Measurements from ENCODE around the gene UBL4B. TPM values are rescaled to one million over a fixed set of nuclear protein-coding genes. Genes with fewer than 3 reads are reported as not detected.
A peak's percentile ranks its signal among the peaks of the same experiment; 100 is the strongest.

Gene UBL4B
- polyA plus RNA-seq, 1 donor (not counting 4 experiments of a cell fraction or from before 2014, with no cell fraction given), result not detected

GRCh38 chr1:110070671-110071242 is 41.5 kb upstream of the UBL4B start, which contains the start of gene ALX3:
ALX3 (minus strand) TSS chr1:110070672; CDS start chr1:110070612, 60 bp downstream.
- H4K20me1 ChIP-seq (ENCODE audit: control insufficient read depth, extremely low read depth, insufficient read depth, low read length), result no peaks in the 10 kb centered on the region
- H3K27ac ChIP-seq (ENCODE audit: control insufficient read depth, insufficient read depth, low read length), result no peak within 1 kb of the TSS
- H3K27me3 ChIP-seq (ENCODE audit: control insufficient read depth, extremely low read depth, insufficient read depth, low read length), result peaks cover 79% of the 10 kb centered on the region
- H2AFZ ChIP-seq (ENCODE audit: control insufficient read depth, low read length), result no peak within 1 kb of the TSS
- H3K4me1 ChIP-seq (ENCODE audit: control insufficient read depth, extremely low read depth, insufficient read depth, low read length), result no peaks in the 10 kb centered on the region
- no peaks in the 10 kb centered on the region for H3K36me3 ChIP-seq (ENCODE audit: control insufficient read depth in 2 of 2, extremely low read depth in 1 of 2, insufficient read depth in 2 of 2, low read length in 2 of 2)
- H3K79me2 ChIP-seq (ENCODE audit: control insufficient read depth, insufficient read depth, low read length), result no peaks in the 10 kb centered on the region
- TF ChIP-seq EZH2 (IDR thresholded peaks at IDR 0.05; ENCODE audit: low read length) (peak; percentile 26), CTCF (optimal IDR thresholded peaks at IDR 0.05 in 1 of 3, IDR thresholded peaks at IDR 0.05 in 1 of 3, conservative IDR thresholded peaks at IDR 0.05 in 1 of 3; ENCODE audit: extremely low read depth in 1 of 3, insufficient read depth in 2 of 3, low read length in 3 of 3) (no peak)
- H3K9me1 ChIP-seq (ENCODE audit: control insufficient read depth, extremely low read depth, insufficient read depth, low read length), result no peaks in the 10 kb centered on the region
- no peak within 1 kb of the TSS for H3K4me2 ChIP-seq (ENCODE audit: control insufficient read depth, extremely low read depth, insufficient read depth, low read depth, low read length)
- peaks cover 9% of the 10 kb centered on the region for H3K9me3 ChIP-seq (ENCODE audit: control insufficient read depth, low read depth, low read length)
- DNase-seq (ENCODE audit: low read depth, low spot score), result no peak
- dilution Hi-C loops (cut with MboI; ENCODE audit: extremely low pct_ligation_motif_present, low sequenced_read_pairs), result no loop called here
- no peak within 1 kb of the TSS for H3K9ac ChIP-seq (ENCODE audit: control insufficient read depth, extremely low read depth, insufficient read depth, low read length)
- FAIRE-seq, result no peak
- no peak within 1 kb of the TSS for H3K4me3 ChIP-seq (ENCODE audit: control insufficient read depth in 2 of 3, extremely low read depth in 1 of 3, insufficient read depth in 2 of 3, low read depth in 1 of 3, low read length in 3 of 3)

GRCh38 chr1:110074166-110074565 is 38.1 kb upstream of the UBL4B start:
- Histone ChIP-seq H3K79me2 (ENCODE audit: control insufficient read depth, insufficient read depth, low read length) (no peaks in the 10 kb centered on the region), H3K4me1 (ENCODE audit: control insufficient read depth, extremely low read depth, insufficient read depth, low read length) (no peaks in the 10 kb centered on the region), H3K27ac (ENCODE audit: control insufficient read depth, insufficient read depth, low read length) (no peak overlapping the region), H3K9me3 (ENCODE audit: control insufficient read depth, low read depth, low read length) (no peaks in the 10 kb centered on the region), H3K9me1 (ENCODE audit: control insufficient read depth, extremely low read depth, insufficient read depth, low read length) (no peaks in the 10 kb centered on the region), H3K4me2 (ENCODE audit: control insufficient read depth, extremely low read depth, insufficient read depth, low read depth, low read length) (no peak overlapping the region), H3K9ac (ENCODE audit: control insufficient read depth, extremely low read depth, insufficient read depth, low read length) (no peak overlapping the region), H2AFZ (ENCODE audit: control insufficient read depth, low read length) (no peak overlapping the region), H3K27me3 (ENCODE audit: control insufficient read depth, extremely low read depth, insufficient read depth, low read length) (peaks cover 58% of the 10 kb centered on the region), H3K36me3 (ENCODE audit: control insufficient read depth in 2 of 2, extremely low read depth in 1 of 2, insufficient read depth in 2 of 2, low read length in 2 of 2) (no peaks in the 10 kb centered on the region), H4K20me1 (ENCODE audit: control insufficient read depth, extremely low read depth, insufficient read depth, low read length) (no peaks in the 10 kb centered on the region), H3K4me3 (ENCODE audit: control insufficient read depth in 2 of 3, extremely low read depth in 1 of 3, insufficient read depth in 2 of 3, low read depth in 1 of 3, low read length in 3 of 3) (no peak overlapping the region)
- FAIRE-seq (no peak), DNase-seq (ENCODE audit: low read depth, low spot score) (no peak)
- dilution Hi-C loops (cut with MboI; ENCODE audit: extremely low pct_ligation_motif_present, low sequenced_read_pairs), result no loop called here
- no peak for TF ChIP-seq CTCF (optimal IDR thresholded peaks at IDR 0.05 in 1 of 3, IDR thresholded peaks at IDR 0.05 in 1 of 3, conservative IDR thresholded peaks at IDR 0.05 in 1 of 3; ENCODE audit: extremely low read depth in 1 of 3, insufficient read depth in 2 of 3, low read length in 3 of 3)
- no peak for TF ChIP-seq EZH2 (IDR thresholded peaks at IDR 0.05; ENCODE audit: low read length)

Measured in keratinocyte (primary cell).